ENCODE results near the gene TMEM79. TPM values are rescaled to one million over a fixed set of nuclear protein-coding genes. Genes with fewer than 3 reads are reported as not detected.
A peak's percentile ranks its signal among the peaks of the same experiment; 100 is the strongest.

The TMEM79 gene
- total RNA-seq, 1 experiment from 2014 or later, result 12.8 TPM

- H3K4me3 Mint-ChIP-seq (ENCODE audit: low read depth, unreplicated experiment), result peak overlapping the region; percentile 98
- no peaks in the 10 kb centered on the region for H3K9me3 Mint-ChIP-seq (ENCODE audit: low read depth, unreplicated experiment)
- CTCF ChIA-PET, result interaction anchor here (0.6 to 0.7 kb wide), 2 partner anchors 274 to 433 kb away, joined by 5 to 7 read pairs; no protein-coding TSS in a partner anchor
- no TSS peak for BruUV-seq (replicated peaks)
- no peak overlapping the region for H3K27ac Mint-ChIP-seq (ENCODE audit: unreplicated experiment)
- H3K4me1 Mint-ChIP-seq (ENCODE audit: low read depth, unreplicated experiment), result peaks cover 25% of the 10 kb centered on the region
- intact Hi-C loops (cut with micrococcal nuclease; ENCODE audit: unreplicated experiment), result loop anchor here (5.0 kb wide), 1 partner anchor 54 kb away; the partner anchor contains the start of genes SMG5 and TMEM79
- peak; percentile 27 for DNase-seq
- H3K36me3 Mint-ChIP-seq (ENCODE audit: insufficient read depth, unreplicated experiment), result peaks cover 81% of the 10 kb centered on the region
- no peaks in the 10 kb centered on the region for H3K27me3 Mint-ChIP-seq (ENCODE audit: unreplicated experiment)
- TF ChIP-seq CTCF (IDR thresholded peaks at IDR 0.05; ENCODE audit: unreplicated experiment), result no peak
These were observed 52.1 kb downstream of the TMEM79 start for GRCh38 chr1:156336242-156336641.

- peak overlapping the region; percentile 98 for H3K4me3 Mint-ChIP-seq (ENCODE audit: low read depth, unreplicated experiment)
- peak overlapping the region; percentile 94 for H3K27ac Mint-ChIP-seq (ENCODE audit: unreplicated experiment)
- TF ChIP-seq CTCF (IDR thresholded peaks at IDR 0.05; ENCODE audit: unreplicated experiment), result no peak
- CTCF ChIA-PET, result interaction anchor here (0.5 to 1.2 kb wide), 7 partner anchors 15 to 275 kb away, joined by 3 to 5 read pairs (median 4); partner anchors contain the start of gene SMG5
- H3K36me3 Mint-ChIP-seq (ENCODE audit: insufficient read depth, unreplicated experiment), result peaks cover 71% of the 10 kb centered on the region
- DNase-seq, result no peak
- H3K9me3 Mint-ChIP-seq (ENCODE audit: low read depth, unreplicated experiment), result no peaks in the 10 kb centered on the region
- no peaks in the 10 kb centered on the region for H3K27me3 Mint-ChIP-seq (ENCODE audit: unreplicated experiment)
- H3K4me1 Mint-ChIP-seq (ENCODE audit: low read depth, unreplicated experiment), result peaks cover 25% of the 10 kb centered on the region
- intact Hi-C loops (cut with micrococcal nuclease; ENCODE audit: unreplicated experiment), result loop anchor here (5.0 kb wide), 1 partner anchor 55 kb away; the partner anchor contains the start of genes SMG5 and TMEM79
- TSS peak; percentile 40 for BruUV-seq (replicated peaks)
These were observed 53.1 kb downstream of the TMEM79 start for GRCh38 chr1:156337052-156337887.

- no TSS peak for BruUV-seq (replicated peaks)
- H3K9me3 Mint-ChIP-seq (ENCODE audit: low read depth, unreplicated experiment), result no peaks in the 10 kb centered on the region
- DNase-seq, result no peak
- TF ChIP-seq CTCF (IDR thresholded peaks at IDR 0.05; ENCODE audit: unreplicated experiment), result no peak
- CTCF ChIA-PET, result interaction anchor here (0.6 to 1.2 kb wide), 7 partner anchors 15 to 279 kb away, joined by 3 to 4 read pairs (median 4); partner anchors contain the start of gene SMG5
- peaks cover 65% of the 10 kb centered on the region for H3K36me3 Mint-ChIP-seq (ENCODE audit: insufficient read depth, unreplicated experiment)
- peaks cover 25% of the 10 kb centered on the region for H3K4me1 Mint-ChIP-seq (ENCODE audit: low read depth, unreplicated experiment)
- peak overlapping the region; percentile 98 for H3K4me3 Mint-ChIP-seq (ENCODE audit: low read depth, unreplicated experiment)
- H3K27ac Mint-ChIP-seq (ENCODE audit: unreplicated experiment), result peak overlapping the region; percentile 94
- H3K27me3 Mint-ChIP-seq (ENCODE audit: unreplicated experiment), result peaks cover 4% of the 10 kb centered on the region
- intact Hi-C loops (cut with micrococcal nuclease; ENCODE audit: unreplicated experiment), result loop anchor here (5.0 kb wide), 1 partner anchor 56 kb away; the partner anchor contains the start of genes SMG5 and TMEM79
These were observed 53.7 kb downstream of the TMEM79 start for GRCh38 chr1:156337888-156338179.

- no peak for TF ChIP-seq CTCF (IDR thresholded peaks at IDR 0.05; ENCODE audit: unreplicated experiment)
- peak; percentile 100 for DNase-seq
- intact Hi-C loops (cut with micrococcal nuclease; ENCODE audit: unreplicated experiment), result loop anchor here (5.0 kb wide), 1 partner anchor 56 kb away; the partner anchor contains the start of genes SMG5 and TMEM79
- BruUV-seq (replicated peaks), result no TSS peak
- H3K4me1 Mint-ChIP-seq (ENCODE audit: low read depth, unreplicated experiment), result peaks cover 25% of the 10 kb centered on the region
- CTCF ChIA-PET, result interaction anchor here (0.6 to 1.2 kb wide), 7 partner anchors 16 to 278 kb away, joined by 3 to 4 read pairs (median 4); partner anchors contain the start of gene SMG5
- peak within 1 kb of the TSS; percentile 94 for H3K27ac Mint-ChIP-seq (ENCODE audit: unreplicated experiment)
- H3K36me3 Mint-ChIP-seq (ENCODE audit: insufficient read depth, unreplicated experiment), result peaks cover 62% of the 10 kb centered on the region
- H3K9me3 Mint-ChIP-seq (ENCODE audit: low read depth, unreplicated experiment), result no peaks in the 10 kb centered on the region
- H3K4me3 Mint-ChIP-seq (ENCODE audit: low read depth, unreplicated experiment), result peak within 1 kb of the TSS; percentile 98
- H3K27me3 Mint-ChIP-seq (ENCODE audit: unreplicated experiment), result peaks cover 9% of the 10 kb centered on the region
These were observed 54.3 kb downstream of the TMEM79 start, which contains the start of the genes CCT3 and TSACC for GRCh38 chr1:156338180-156338976. Gene CCT3 (minus strand): TSS chr1:156338292. CDS start chr1:156338184, 108 bp downstream. Gene TSACC (plus strand): TSS chr1:156338526. CDS start chr1:156339758, 1,232 bp downstream.
